Hippocampal formation (tissue), 2 donors: ENCODE results near the gene RGN.
"Not testable (repeated sequence)": the region's sequence is repeated elsewhere in the genome, so short reads cannot be mapped to it uniquely, and the experiment has no call there.

Source experiments
- DNase-seq, 2 donors: peaks; one replicate each; lab custom pipeline; 2025; lab: John Stamatoyannopoulos, UW

RGN gene

DNA sequence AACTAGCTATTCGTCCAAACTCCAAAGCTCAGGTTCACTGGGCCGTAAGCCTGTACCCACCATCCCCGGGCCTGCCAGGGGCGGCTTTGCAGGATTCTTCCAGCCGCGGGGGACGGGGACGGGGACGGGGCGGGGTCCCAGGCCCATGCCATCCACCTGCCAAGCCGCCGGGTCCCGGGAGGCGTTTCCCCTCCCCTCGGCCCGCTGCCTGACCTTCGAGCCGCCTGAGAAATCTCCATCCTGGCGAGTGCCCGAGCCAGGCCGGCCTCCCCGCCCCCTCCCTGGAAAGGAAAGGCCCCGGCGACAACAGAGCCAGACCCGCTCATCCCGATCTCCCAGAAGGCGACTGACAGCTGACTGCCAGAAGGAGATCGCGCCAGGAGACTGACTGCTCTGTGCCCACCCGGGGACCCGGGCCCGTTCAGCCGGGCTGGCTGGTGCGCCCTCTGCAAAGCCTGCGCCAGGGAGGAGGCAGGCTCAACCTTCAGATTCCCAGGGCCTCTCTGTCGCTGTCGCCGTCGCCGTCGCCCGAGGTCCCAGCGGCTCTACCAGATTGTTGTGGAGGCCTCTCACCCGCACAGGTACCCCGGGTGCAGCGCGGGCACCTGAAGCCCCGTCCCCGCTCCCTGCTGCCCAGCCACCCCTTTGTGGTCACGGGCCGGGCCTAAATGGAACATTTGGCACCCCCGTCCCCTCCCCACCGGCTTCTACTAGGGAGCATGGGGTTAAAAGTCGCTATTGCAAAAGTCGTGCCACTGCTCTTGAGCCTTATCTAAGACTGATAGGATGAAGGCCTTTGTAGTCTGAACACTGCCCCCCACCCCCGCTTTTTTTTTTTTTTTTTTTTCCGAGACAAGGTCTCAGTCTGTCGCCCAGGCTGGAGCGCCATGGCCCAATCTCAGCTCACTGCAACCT is at the start of gene RGN:
TSS of gene RGN (plus strand) at position 315 of the 915 bp plus-strand sequence. CDS start 2,702 bp downstream, outside the sequence.
- DNase-seq: peak in 1 of 2 donors; percentile 9

DNA sequence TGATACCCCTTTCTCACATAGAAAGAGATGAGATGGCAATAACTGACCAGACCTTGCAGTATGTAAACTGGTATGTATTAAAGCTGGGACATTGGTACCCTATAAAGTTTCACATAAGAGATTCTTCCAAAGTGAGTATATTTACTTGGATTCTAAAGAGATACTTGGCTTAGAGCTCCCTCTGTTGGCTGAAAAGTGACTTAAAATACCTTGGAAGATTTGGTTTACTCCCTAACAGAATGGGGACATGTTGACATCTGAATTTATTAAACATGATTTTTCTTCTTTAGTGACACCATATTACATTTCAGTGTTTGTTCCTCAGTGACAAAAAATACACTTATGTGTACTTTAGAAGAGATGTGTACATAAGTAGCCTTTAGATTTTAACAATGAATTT is 47.9 kb upstream of the RGN start:
- DNase-seq: peak; percentile 0 to 62

DNA sequence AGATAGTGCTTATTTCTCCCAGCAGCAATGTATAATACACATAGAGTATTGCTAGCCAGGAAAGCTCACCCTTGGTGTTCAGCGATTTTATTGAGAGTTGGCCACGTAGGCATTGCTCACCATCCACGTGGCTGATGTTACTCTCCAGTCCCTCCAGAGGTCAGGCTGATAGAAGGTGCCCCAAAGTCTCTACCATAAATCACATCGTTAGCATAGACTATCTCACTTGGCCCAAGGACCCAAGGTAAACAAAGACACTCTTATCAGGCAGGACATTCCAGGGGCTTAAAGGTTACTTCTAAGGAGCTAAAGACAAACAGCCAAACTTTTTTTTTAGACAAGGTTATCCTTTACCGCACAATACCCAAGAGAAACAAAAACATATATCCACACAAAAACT is 30.3 kb upstream of the RGN start:
- no peak for DNase-seq

DNA sequence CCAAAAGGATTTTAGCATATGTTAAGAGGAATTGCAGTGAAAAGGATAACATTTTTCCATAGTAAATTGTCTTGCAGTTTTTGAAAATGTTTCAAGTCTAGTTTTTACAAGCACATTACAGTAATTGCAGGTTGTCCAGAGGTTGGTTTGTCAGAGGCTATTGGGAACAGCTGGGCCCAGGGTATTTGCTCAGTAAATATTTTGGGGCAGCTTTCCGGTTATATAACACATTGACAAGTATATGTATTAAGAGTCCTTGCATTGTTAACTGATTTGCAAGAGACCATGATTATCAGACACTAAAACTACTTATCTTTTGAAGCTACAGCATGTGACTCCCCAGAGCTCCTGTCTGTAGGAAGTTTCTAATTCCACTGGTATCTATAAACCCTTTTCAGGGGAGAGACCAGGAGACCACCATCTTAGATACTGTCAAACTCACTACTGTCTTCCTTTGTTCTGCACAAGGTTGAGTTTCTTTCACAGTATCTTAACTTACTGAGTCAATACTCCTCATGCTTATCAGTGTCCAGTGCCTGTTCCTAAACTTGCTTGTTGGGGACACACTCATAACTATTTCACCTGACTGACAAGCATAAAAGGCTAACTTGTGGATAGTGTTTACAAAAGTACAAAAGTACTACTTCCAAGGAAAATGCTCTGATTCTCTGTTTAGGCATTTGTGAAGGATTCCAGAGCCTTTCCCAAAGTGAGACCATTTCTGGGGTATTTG is 18.9 kb upstream of the RGN start:
- DNase-seq: no peak

DNA sequence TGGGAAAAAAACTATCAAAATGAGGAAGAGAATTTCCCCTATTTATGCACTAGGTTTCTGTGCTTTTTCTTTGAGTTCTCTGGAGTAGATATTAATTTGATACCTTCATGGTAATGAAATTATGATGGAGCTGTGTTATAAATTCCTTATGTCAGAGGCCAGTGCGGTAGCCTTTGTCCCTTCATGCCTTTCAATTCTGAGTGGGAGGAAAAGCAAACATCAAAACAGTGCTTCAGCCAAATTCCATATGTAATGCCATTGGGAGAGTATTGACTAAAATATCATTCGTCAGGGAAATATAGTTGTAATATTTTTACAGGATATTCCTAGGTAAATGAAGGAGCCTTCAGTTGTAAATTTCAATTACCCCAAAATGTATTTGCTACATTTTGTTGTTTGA is 17.5 kb upstream of the RGN start:
- no peak for DNase-seq

DNA sequence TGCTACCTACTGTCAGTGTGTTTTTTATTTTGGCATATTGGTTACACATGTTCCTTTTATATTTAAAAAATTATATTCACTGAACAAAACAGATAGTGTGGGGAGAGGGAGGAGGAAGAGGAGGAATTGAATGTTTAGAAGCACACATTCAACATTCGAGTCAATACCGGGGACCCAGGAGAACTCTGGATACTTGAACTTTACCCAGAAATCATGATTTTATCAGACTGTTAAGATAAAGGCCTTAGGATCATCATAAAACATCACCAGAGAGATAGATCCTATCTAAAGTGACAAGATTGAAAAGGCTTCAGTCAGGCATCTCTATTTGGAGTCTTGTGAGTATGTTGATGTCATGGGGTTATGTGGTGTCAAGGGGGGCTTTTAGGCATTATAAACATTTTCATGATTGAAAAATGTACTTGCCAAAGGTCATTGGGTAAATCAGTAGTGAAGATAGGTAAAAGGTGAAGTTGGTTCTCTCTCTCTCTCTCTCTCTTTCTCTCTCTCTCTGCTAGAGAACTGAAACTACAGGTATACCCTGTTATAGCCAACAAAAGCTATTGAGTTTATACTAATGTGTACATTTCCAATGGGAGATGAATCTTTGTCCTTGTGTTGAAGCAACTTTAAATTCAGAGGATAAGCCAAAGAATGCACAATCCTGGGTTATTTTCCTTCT is 16.9 kb upstream of the RGN start:
- no peak for DNase-seq

DNA sequence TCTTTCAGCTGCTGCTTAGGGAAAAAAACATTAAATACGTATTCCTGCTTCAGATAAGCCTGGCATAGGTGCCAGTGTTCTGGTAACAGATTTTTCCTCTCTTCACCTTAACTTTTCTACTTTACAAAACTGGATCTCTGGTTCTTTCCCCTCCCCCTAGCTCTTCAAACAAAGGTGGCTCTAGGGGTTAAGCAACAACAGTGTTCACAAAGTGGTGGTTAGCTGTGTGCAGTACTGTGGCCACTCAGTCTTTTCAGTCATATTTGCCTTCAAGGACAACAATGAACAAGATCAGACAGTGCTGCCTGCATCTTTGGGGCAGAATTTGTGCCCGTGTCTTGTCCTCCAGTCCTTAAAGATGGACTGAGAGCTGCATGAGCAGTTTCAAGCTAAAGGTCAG is 15.1 kb upstream of the RGN start:
- no peak for DNase-seq

DNA sequence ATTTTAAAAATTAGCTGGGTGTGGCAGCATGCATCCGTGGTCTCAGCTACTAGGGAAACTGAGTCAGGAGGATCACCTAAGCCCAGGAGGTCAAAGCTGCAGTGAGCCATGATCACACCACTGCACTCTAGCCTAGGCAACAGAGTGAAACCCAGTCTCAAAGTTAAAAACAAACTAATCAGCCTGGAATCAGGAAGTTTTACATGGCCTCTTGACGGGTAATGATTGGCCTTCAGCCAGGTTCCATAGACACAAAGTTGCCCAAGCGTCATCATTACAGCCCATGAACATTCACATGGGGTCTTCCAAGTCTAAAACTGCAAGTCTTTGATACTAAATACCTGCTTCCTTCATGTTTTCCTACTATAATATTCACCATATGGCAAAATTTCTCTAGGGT is 10.0 kb upstream of the RGN start:
- no peak for DNase-seq

DNA sequence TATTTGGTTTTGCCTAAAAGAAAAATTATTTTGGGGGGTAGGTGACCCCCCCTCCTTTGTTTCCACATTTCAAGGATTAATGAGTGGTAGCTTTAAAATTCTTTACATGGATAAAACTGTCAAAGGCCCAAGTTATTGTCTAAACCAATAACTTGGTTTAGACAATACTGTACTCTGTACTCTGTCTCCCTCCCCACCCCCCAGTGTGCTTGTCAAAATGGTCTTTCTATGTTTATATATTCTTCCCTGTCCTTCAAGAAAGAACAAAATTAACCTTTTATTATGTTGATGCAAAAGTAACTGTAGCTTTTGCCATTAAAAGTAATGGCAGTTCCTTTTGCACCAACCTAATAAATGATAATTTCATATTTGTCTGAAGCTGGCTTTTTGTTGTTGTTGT is 9.5 kb upstream of the RGN start:
- DNase-seq: no peak

DNA sequence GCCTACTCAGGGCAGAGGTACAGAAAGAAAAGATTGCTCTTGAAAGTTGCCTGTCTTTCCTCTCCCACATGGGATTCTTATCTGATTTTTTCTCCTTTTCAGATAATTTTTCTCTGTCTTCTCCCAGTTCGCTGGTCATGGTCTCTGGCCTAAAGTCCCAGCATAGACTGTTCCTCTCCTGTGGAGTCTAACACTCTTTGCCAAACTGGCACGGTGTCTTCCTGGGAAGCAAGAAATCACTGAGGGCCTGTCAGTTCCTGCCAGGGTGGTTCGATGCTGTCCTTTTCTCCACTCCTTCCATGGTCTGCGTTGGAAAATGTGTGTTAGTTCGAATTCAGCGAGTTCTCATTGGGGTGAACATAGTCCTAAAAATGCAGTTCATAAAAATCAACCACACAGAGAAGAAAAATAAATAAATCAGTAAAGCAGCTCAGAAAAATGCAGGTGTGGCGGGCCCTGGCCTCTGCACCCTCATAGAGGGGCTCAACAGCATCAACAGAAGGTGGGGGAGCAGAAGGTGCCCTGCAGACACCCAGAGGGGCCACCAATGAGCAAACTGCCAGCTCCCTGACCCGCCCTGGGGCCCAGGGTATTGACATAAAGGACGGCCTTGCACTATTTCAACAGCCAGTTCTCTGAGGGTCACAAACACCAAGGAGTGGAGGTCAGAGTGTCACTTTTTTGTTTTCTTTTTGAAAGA is 2.1 kb downstream of the RGN start:
- DNase-seq: no peak

DNA sequence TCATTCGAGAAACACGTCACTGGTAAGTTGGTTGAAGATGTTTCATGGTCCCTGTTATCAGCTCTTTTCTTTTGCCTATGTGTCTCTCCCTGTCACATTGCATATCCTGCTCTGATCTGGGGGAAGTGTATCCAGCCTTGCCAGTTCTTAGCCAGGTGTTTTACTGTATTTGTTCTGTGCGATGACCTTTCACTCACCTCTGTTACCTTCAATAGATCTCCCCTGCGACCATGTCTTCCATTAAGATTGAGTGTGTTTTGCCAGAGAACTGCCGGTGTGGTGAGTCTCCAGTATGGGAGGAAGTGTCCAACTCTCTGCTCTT is 2.6 kb downstream of the RGN start:
- DNase-seq: no peak

DNA sequence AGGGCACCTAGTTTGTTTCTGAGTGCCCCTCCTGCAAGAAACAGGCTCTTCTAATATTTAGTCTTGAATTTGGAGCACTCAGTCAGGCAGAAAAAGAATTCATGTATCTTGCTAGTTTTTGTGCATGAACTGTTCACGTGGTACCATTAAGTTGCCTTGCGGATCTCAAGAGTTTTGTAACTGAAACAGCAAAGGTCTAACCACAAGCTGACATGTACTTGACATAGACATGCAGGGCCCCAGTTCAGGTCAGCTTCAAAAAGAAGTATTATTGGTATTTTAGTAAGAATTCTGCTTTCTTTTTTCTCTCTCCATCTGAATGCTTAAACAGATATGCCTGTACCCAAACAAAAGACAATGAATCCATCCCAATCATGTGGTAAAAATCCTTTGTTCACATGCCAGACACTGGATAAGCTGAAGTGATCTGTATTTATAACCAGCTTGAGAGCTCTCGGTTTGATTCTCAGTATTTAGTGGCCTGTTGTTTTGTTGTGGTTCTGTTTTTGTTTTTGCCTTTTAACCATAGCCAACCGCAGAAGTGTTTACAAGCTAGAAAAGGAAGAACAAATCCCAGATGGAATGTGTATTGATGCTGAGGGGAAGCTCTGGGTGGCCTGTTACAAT is 13.0 kb downstream of the RGN start:
- DNase-seq: peak; percentile 2 to 22

DNA sequence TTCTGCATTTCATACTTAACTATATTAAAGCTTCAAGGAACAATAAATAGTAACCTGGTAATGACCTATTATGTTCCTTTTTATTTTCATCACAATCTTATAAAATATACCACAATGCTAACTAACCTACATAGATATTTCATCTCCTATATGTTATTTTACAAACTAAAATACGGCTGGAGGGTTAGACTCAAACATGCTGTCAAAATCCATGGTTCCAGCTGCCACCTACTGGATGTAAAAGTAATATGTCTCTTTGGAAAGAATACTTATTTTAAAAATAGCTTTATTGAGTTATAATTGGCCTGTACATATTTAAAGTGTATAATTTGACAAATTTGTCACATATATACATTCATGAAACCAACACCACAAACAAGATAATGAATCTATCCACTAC is 15.0 kb downstream of the RGN start:
- DNase-seq: peak in 1 of 2 donors; percentile 34

DNA sequence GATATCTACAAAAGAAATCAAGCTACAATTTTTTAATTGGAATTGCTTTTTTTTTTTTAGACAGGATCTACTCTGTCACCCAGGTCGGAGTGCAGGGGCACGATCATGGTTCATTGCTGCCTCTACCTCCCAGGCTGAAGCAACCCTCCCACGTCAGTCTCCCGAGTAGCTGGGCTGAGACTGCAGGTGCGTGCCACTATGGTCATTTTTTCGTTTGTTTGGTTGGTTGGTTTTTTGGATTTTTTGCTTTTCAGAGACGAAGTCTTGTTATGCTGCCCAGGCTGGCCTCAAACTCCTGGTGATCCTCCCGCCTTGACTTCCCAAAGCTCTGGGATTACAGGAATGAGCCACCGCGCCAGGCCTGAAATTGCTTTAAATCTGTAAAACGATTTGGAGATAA is 15.6 kb downstream of the RGN start:
- no peak for DNase-seq

DNA sequence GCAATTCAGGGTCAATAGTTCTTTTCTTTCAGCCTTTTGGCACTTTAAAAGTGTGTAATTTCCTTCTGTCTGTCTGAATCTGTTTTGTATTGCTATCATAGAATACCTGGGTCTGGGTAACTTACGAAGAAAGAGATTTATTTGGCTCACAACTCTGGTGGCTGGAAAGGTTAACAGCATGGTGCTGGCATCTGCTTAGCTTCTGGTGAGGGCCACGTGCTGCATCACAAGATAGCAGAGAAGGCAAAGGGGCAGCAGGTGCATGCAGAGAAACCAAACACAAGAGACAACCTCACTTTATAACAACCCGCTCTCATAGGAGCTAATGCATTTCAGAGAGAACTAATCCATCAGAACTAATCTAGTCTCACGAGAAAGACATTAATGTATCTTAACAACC is 18.8 kb downstream of the RGN start:
- DNase-seq: no peak

DNA sequence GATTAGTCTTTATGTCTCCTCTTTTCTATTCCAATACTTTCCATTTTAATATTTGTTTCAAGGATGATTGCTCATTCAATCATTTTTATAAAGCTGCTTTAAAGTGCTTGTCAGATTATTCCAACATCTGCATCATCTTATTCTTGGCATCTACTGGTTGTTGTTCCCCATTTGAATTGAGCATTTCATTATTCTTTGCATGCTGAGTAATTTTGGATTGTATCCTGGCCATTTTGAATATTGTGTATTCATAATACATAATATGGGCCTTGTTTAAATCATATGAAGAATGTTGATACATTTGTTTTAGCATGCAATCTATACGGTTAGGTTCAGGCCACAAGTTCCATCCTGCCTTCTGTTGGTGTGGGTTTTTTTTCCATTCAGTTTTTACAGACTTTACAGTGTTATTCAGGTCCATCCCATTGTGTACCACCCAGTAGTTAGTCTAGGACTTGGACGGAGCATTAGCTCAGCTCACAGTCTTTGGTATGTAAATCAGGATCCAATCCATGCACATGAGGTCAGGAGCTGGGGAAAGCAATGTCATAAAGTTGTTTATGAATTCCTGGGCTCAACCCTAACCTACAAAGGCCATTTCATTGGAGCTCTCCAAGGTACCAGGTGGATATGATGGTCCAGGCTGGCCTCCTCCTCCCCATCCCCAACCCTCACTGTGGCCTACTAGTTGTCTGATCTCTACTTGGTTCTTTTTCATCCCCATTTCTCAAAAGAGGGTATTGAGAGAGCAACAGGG is 20.3 kb downstream of the RGN start:
- no peak for DNase-seq

DNA sequence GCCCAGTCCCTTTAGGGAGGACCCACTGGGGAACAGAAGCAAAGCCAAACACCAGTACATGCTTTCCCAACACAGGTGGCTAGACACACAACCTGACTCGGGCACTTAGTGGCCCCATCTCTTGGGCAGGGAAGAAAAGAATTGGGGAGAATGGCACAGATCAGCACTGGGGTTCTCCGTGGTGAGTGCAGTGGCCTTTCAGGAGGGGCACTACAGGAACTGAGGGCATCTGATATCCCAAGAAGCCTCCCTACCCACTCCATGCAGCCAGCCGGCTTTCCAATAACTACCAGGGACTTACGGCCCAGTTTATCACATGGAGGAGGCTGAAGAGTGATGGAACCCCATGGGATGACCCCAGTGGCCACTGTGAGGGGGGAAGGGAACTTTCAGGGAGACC is 23.0 kb downstream of the RGN start:
- DNase-seq: no peak

DNA sequence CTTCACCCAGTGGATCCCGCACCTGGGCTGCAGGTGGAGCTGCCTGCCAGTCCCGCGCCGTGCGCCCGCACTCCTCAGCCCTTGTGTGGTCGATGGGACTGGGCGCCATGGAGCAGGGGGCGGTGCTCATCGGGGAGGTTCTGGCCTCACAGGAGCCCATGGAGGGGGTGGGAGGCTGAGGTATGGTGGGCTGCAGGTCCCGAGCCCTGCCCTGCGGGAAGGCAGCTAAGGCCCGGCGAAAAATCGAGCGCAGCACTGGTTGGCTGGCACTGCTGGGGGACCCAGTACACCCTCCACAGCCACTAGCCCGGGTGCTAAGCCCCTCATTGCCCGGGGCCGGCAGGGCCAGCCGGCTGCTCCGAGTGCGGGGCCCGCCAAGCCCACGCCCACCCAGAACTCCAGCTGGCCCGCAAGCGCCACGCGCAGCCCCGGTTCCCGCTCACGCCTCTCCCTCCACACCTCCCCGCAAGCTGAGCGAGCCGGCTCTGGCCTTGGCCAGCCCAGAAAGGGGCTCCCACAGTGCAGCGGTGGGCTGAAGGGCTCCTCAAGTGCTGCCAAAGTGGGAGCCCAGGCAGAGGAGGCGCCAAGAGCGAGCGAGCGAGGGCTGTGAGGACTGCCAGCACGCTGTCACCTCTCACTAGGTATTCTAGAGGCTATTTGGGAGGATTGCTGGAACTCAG is 32.8 kb downstream of the RGN start:
- DNase-seq: not testable (repeated sequence)

DNA sequence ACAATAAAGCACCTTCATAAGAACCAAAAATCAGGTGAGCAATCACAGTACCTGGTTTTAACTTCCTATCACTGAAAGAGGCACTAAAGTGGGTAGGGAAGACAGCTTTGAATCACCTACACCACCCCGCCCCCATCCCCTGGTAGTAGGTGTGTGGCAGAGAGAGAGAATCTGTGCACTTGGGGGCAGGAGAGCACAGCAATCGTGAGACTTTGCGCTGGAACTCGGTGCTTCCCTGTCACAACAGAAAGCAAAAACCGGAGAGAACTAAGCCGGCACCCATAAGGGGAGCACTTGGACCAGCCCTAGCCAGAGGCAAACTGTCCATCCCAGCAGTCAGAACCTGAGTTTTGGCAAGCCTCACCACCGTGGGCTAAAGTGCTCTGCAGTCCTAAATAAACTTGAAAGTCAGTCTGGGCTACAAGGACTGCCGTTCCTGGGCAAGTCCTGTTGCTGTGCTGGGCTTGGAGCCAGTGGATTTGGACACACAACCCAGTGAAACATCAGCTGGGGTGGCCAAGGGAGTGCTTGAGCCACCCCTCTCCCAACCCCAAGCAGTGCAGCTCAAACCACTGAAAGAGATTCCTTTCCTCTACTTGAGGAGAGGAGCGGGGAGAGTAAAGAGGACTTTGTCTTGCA is 34.2 kb downstream of the RGN start:
- DNase-seq: no peak
